Measurements from ENCODE around the gene SIKE1.
"Not testable (repeated sequence)": the region's sequence is repeated elsewhere in the genome, so short reads cannot be mapped to it uniquely, and the experiment has no call there.

The SIKE1 gene

GRCh38 chr1:114782476-114782875 lies 2.0 kb upstream of the SIKE1 start:
- no peak overlapping the region for H3K9ac ChIP-seq (ENCODE audit: insufficient read length)
- TF ChIP-seq EZH2 (IDR thresholded peaks at IDR 0.05) (no peak), POLR2AphosphoS5 (IDR thresholded peaks at IDR 0.05; ENCODE audit: borderline replicate concordance, low read depth, low read length) (no peak), FOXP2 (optimal IDR thresholded peaks at IDR 0.05; ENCODE audit: control extremely low read depth, extremely low read length, insufficient read depth) (no peak)
- no peak overlapping the region for H3K27ac ChIP-seq
- no peaks in the 10 kb centered on the region for H3K9me3 ChIP-seq (ENCODE audit: low read depth, low read length)
- no peak overlapping the region for H3K4me3 ChIP-seq
- no peak for DNase-seq (ENCODE audit: low read depth, low spot score)
- peaks cover 15% of the 10 kb centered on the region for H3K36me3 ChIP-seq (ENCODE audit: insufficient read depth, low read length)

DNA sequence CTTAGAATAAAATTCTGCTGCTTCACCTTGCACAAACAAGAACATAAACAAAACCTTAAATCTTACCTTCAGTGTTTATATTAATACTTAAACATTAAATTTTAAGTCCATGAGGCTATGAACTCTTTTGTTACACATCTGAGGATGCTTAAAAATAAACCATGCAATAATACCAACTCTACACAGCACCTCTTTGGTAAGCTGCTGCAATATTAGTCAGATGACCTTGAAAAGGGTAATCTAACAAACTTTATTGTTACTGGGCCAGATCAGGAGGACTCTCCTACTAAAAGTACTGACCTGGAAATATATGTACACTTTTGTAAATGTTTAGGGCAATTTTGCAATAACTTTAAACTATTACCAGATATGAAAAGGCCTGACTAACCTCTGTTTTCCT lies 763 bp downstream of the SIKE1 start:
- H3K27ac ChIP-seq = peak overlapping the region; percentile 88; the same call in 1 of the 2 replicates
- no peaks in the 10 kb centered on the region for H3K9me3 ChIP-seq (ENCODE audit: low read depth, low read length)
- DNase-seq (ENCODE audit: low read depth, low spot score) = no peak
- no peak for TF ChIP-seq EZH2 (IDR thresholded peaks at IDR 0.05)
- TF ChIP-seq POLR2AphosphoS5 (IDR thresholded peaks at IDR 0.05; ENCODE audit: borderline replicate concordance, low read depth, low read length) = no peak
- TF ChIP-seq FOXP2 (optimal IDR thresholded peaks at IDR 0.05; ENCODE audit: control extremely low read depth, extremely low read length, insufficient read depth) = no peak
- peak overlapping the region; percentile 91 for H3K9ac ChIP-seq (ENCODE audit: insufficient read length)
- H3K4me3 ChIP-seq = peak overlapping the region; percentile 95
- H3K36me3 ChIP-seq (ENCODE audit: insufficient read depth, low read length) = peaks cover 38% of the 10 kb centered on the region

DNA sequence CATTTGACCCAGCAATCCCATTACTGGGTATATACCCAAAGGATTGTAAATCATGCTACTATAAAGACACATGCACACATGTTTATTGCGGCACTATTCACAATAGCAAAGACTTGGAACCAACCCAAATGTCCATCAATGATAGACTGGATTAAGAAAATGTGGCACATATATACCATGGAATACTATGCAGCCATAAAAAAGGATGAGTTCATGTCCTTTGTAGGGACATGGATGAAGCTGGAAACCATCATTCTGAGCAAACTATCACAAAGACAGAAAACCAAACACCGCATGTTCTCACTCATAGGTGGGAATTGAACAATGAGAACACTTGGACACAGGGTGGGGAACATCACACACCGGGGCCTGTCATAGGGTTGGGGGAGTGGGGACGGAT lies 3.8 kb downstream of the SIKE1 start:
- not testable (repeated sequence) for H3K9me3 ChIP-seq (ENCODE audit: low read depth, low read length); H3K27ac ChIP-seq; H3K9ac ChIP-seq (ENCODE audit: insufficient read length); H3K4me3 ChIP-seq; DNase-seq (ENCODE audit: low read depth, low spot score)
- H3K36me3 ChIP-seq (ENCODE audit: insufficient read depth, low read length) = peaks cover 63% of the 10 kb centered on the region

DNA sequence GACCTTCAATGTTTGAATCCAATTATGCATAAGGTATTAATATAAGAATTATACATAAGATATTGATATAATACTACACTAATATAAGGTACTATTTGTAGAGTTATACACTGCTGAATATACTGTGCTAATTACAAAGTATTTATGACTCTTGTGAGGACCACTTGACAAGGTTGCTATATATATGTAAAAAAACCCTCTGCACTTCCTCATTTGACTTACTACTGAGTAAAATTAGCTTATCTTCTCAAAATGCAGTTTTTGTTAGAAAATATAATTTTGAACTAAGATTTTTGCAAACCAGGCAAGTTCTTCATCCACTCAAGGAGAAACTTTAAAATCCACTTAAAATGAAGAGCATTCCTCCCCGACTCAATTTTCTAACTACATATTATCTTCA lies 8.5 kb downstream of the SIKE1 start:
- DNase-seq (ENCODE audit: low read depth, low spot score) = no peak
- H3K9ac ChIP-seq (ENCODE audit: insufficient read length) = no peak overlapping the region
- no peaks in the 10 kb centered on the region for H3K9me3 ChIP-seq (ENCODE audit: low read depth, low read length)
- H3K27ac ChIP-seq = no peak overlapping the region
- no peak for TF ChIP-seq EZH2 (IDR thresholded peaks at IDR 0.05)
- peaks cover 46% of the 10 kb centered on the region for H3K36me3 ChIP-seq (ENCODE audit: insufficient read depth, low read length)
- no peak overlapping the region for H3K4me3 ChIP-seq

DNA sequence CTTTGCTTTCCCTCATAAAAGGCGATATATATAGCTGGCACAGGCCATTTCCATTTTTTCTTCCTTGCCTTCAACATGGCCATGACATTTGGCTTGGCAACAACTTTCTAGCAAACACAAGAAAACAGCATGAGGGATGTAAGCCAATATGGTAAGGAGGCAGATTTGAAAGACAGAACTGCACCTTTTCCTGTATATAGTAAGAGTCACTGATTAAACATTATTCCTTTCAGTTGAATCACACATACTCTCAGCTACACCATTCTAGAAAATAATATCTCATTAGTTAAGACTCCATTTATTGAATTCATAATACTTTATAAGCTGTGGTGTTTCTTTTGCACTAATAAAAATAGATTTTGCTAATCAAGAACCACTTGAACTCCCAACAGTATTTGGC lies 9.5 kb downstream of the SIKE1 start:
- Histone ChIP-seq H3K27ac (no peak overlapping the region), H3K36me3 (ENCODE audit: insufficient read depth, low read length) (peaks cover 39% of the 10 kb centered on the region), H3K4me3 (no peak overlapping the region), H3K9me3 (ENCODE audit: low read depth, low read length) (no peaks in the 10 kb centered on the region), H3K9ac (ENCODE audit: insufficient read length) (no peak overlapping the region)
- TF ChIP-seq EZH2 (IDR thresholded peaks at IDR 0.05) = no peak
- no peak for TF ChIP-seq POLR2AphosphoS5 (IDR thresholded peaks at IDR 0.05; ENCODE audit: borderline replicate concordance, low read depth, low read length)
- no peak for TF ChIP-seq FOXP2 (optimal IDR thresholded peaks at IDR 0.05; ENCODE audit: control extremely low read depth, extremely low read length, insufficient read depth)
- DNase-seq (ENCODE audit: low read depth, low spot score) = no peak

DNA sequence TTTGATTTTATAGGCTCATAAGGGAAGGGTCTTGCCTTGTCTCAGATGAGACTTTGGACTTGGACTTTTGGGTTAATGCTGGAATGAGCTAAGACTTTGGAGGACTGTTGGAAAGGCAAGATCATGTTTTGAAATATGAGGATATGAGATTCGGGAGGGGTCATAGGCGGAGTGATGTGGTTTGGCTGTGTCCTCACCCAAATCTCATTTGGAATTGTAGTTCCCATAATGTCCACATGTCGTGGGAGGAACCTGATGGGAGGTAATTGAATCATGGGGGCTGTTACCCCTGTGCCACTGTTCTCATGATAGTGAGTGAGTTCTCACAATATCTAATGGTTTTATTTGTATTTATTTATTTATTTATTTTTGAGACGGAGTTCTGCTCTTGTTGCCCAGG lies 15.8 kb downstream of the SIKE1 start:
- H3K9me3 ChIP-seq (ENCODE audit: low read depth, low read length) = no peaks in the 10 kb centered on the region
- TF ChIP-seq EZH2 (IDR thresholded peaks at IDR 0.05) (no peak), FOXP2 (optimal IDR thresholded peaks at IDR 0.05; ENCODE audit: control extremely low read depth, extremely low read length, insufficient read depth) (no peak), POLR2AphosphoS5 (IDR thresholded peaks at IDR 0.05; ENCODE audit: borderline replicate concordance, low read depth, low read length) (no peak)
- H3K27ac ChIP-seq = no peak overlapping the region
- no peak for DNase-seq (ENCODE audit: low read depth, low spot score)
- H3K4me3 ChIP-seq = no peak overlapping the region
- H3K36me3 ChIP-seq (ENCODE audit: insufficient read depth, low read length) = peaks cover 3% of the 10 kb centered on the region; the same call in 1 of the 2 replicates
- no peak overlapping the region for H3K9ac ChIP-seq (ENCODE audit: insufficient read length)

GRCh38 chr1:114758256-114758832 lies 22.1 kb downstream of the SIKE1 start:
- peaks cover 35% of the 10 kb centered on the region for H3K36me3 ChIP-seq (ENCODE audit: insufficient read depth, low read length)
- H3K9ac ChIP-seq (ENCODE audit: insufficient read length) = peak overlapping the region; percentile 100
- TF ChIP-seq POLR2AphosphoS5 (IDR thresholded peaks at IDR 0.05; ENCODE audit: borderline replicate concordance, low read depth, low read length) (no peak), EZH2 (IDR thresholded peaks at IDR 0.05) (no peak), FOXP2 (optimal IDR thresholded peaks at IDR 0.05; ENCODE audit: control extremely low read depth, extremely low read length, insufficient read depth) (no peak)
- peak overlapping the region; percentile 99 for H3K4me3 ChIP-seq
- no peaks in the 10 kb centered on the region for H3K9me3 ChIP-seq (ENCODE audit: low read depth, low read length)
- DNase-seq (ENCODE audit: low read depth, low spot score) = no peak
- H3K27ac ChIP-seq = peak overlapping the region; percentile 99

GRCh38 chr1:114757455-114758255 lies 22.8 kb downstream of the SIKE1 start, which contains the start of gene CSDE1:
TSS of gene CSDE1 (minus strand) at chr1:114757984. CDS start at chr1:114739890, 18,094 bp downstream.
- TF ChIP-seq POLR2AphosphoS5 (IDR thresholded peaks at IDR 0.05; ENCODE audit: borderline replicate concordance, low read depth, low read length) = peak; percentile 98
- peak; percentile 86 for TF ChIP-seq FOXP2 (optimal IDR thresholded peaks at IDR 0.05; ENCODE audit: control extremely low read depth, extremely low read length, insufficient read depth)
- no peak for TF ChIP-seq EZH2 (IDR thresholded peaks at IDR 0.05)
- Histone ChIP-seq H3K9ac (ENCODE audit: insufficient read length) (peak within 1 kb of the TSS; percentile 100), H3K9me3 (ENCODE audit: low read depth, low read length) (no peaks in the 10 kb centered on the region), H3K4me3 (peak within 1 kb of the TSS; percentile 99), H3K27ac (peak within 1 kb of the TSS; percentile 99), H3K36me3 (ENCODE audit: insufficient read depth, low read length) (peaks cover 41% of the 10 kb centered on the region)
- DNase-seq (ENCODE audit: low read depth, low spot score) = peak; percentile 98
